ACC112 (cell line): ENCODE measurements around the gene IL1F10.

Experiments
- H2AFZ ChIP-seq: fragments of 200-600 bp; sonication (generic); one replicate; pipeline ENCODE4 v1.6.0; 2017; ENCODE audit warnings: antibody characterized with exemption, low read length; ENCODE audit not compliant: unreplicated experiment
- H3K27ac ChIP-seq: fragments of 200-600 bp; sonication (generic); 2 replicates; pipeline ENCODE4 v1.5.1; 2014; ENCODE audit warnings: low read depth, mild to moderate bottlenecking, antibody characterized with exemption, low read length, moderate library complexity
- H3K27me3 ChIP-seq: fragments of 200-600 bp; sonication (generic); 2 replicates; pipeline ENCODE4 v1.6.1; 2014; ENCODE audit warnings: mild to moderate bottlenecking, antibody characterized with exemption, low read length, moderate library complexity, mixed read lengths; ENCODE audit not compliant: insufficient read depth
- H3K36me3 ChIP-seq: fragments of 200-600 bp; sonication (generic); 2 replicates; pipeline ENCODE4 v1.6.1; 2016; ENCODE audit warnings: mild to moderate bottlenecking, antibody characterized with exemption, low read length, moderate library complexity, mixed read lengths; ENCODE audit not compliant: insufficient read depth
- H3K4me1 ChIP-seq: fragments of 200-600 bp; sonication (generic); one replicate; pipeline ENCODE4 v1.6.1; 2016; ENCODE audit warnings: low read length, mixed read lengths; ENCODE audit not compliant: insufficient read depth, unreplicated experiment, control insufficient read depth
- H3K4me3 ChIP-seq: fragments of 200-600 bp; sonication (generic); 2 replicates; pipeline ENCODE4 v1.5.1; 2014; ENCODE audit warnings: mild to moderate bottlenecking, low read depth, low read length
- H3K79me2 ChIP-seq: fragments of 200-600 bp; sonication (generic); one replicate; pipeline ENCODE4 v1.6.0; 2016; ENCODE audit warnings: low read length; ENCODE audit not compliant: control insufficient read depth, unreplicated experiment, insufficient read depth

Gene IL1F10

GRCh38 chr2:113069676-113070605 lies 2.2 kb downstream of the IL1F10 start:
- H3K4me3 ChIP-seq = no peak overlapping the region
- H3K27ac ChIP-seq = no peak overlapping the region
- no peak overlapping the region for H2AFZ ChIP-seq
- H3K4me1 ChIP-seq = peaks cover 6% of the 10 kb centered on the region
- no peaks in the 10 kb centered on the region for H3K79me2 ChIP-seq
- H3K36me3 ChIP-seq = no peaks in the 10 kb centered on the region
- H3K27me3 ChIP-seq = peaks cover 44% of the 10 kb centered on the region

GRCh38 chr2:113070606-113070975 lies 2.8 kb downstream of the IL1F10 start:
- Histone ChIP-seq H3K79me2 (no peaks in the 10 kb centered on the region), H3K4me3 (no peak overlapping the region), H3K27ac (no peak overlapping the region), H3K36me3 (no peaks in the 10 kb centered on the region), H3K27me3 (peaks cover 44% of the 10 kb centered on the region), H2AFZ (no peak overlapping the region), H3K4me1 (peaks cover 6% of the 10 kb centered on the region)

- no peaks in the 10 kb centered on the region for H3K79me2 ChIP-seq
- no peak overlapping the region for H3K27ac ChIP-seq
- peaks cover 6% of the 10 kb centered on the region for H3K4me1 ChIP-seq
- H2AFZ ChIP-seq = no peak overlapping the region
- peaks cover 41% of the 10 kb centered on the region for H3K27me3 ChIP-seq
- no peak overlapping the region for H3K4me3 ChIP-seq
- no peaks in the 10 kb centered on the region for H3K36me3 ChIP-seq
Observed at GRCh38 chr2:113072584-113072983, 4.8 kb downstream of the IL1F10 start.

GRCh38 chr2:113073325-113073834 lies 5.6 kb downstream of the IL1F10 start:
- Histone ChIP-seq H3K4me1 (peaks cover 12% of the 10 kb centered on the region), H3K4me3 (no peak overlapping the region), H3K27me3 (peaks cover 36% of the 10 kb centered on the region), H3K36me3 (no peaks in the 10 kb centered on the region), H3K79me2 (no peaks in the 10 kb centered on the region), H3K27ac (no peak overlapping the region), H2AFZ (no peak overlapping the region)

GRCh38 chr2:113075030-113075429 lies 7.3 kb downstream of the IL1F10 start:
- Histone ChIP-seq H3K4me1 (peaks cover 12% of the 10 kb centered on the region), H2AFZ (no peak overlapping the region), H3K4me3 (no peak overlapping the region), H3K27me3 (peaks cover 33% of the 10 kb centered on the region), H3K27ac (no peak overlapping the region), H3K36me3 (no peaks in the 10 kb centered on the region), H3K79me2 (no peaks in the 10 kb centered on the region)

GRCh38 chr2:113075600-113075999 lies 7.8 kb downstream of the IL1F10 start:
- H3K4me3 ChIP-seq = no peak overlapping the region
- peaks cover 33% of the 10 kb centered on the region for H3K27me3 ChIP-seq
- H3K79me2 ChIP-seq = no peaks in the 10 kb centered on the region
- no peak overlapping the region for H3K27ac ChIP-seq
- peaks cover 12% of the 10 kb centered on the region for H3K4me1 ChIP-seq
- no peaks in the 10 kb centered on the region for H3K36me3 ChIP-seq
- no peak overlapping the region for H2AFZ ChIP-seq

GRCh38 chr2:113076954-113077669 lies 9.3 kb downstream of the IL1F10 start:
- no peaks in the 10 kb centered on the region for H3K36me3 ChIP-seq
- H3K4me1 ChIP-seq = peaks cover 12% of the 10 kb centered on the region
- H3K79me2 ChIP-seq = no peaks in the 10 kb centered on the region
- peaks cover 38% of the 10 kb centered on the region for H3K27me3 ChIP-seq
- H3K4me3 ChIP-seq = no peak overlapping the region
- H2AFZ ChIP-seq = no peak overlapping the region
- H3K27ac ChIP-seq = no peak overlapping the region

GRCh38 chr2:113077921-113078320 lies 10.2 kb downstream of the IL1F10 start:
- H3K79me2 ChIP-seq = no peaks in the 10 kb centered on the region
- no peak overlapping the region for H3K4me3 ChIP-seq

GRCh38 chr2:113078350-113078839 lies 10.6 kb downstream of the IL1F10 start:
- H3K36me3 ChIP-seq = no peaks in the 10 kb centered on the region
- H3K4me3 ChIP-seq = no peak overlapping the region
- no peak overlapping the region for H3K27ac ChIP-seq
- H3K79me2 ChIP-seq = no peaks in the 10 kb centered on the region
- no peak overlapping the region for H2AFZ ChIP-seq
- H3K4me1 ChIP-seq = peaks cover 12% of the 10 kb centered on the region
- peaks cover 30% of the 10 kb centered on the region for H3K27me3 ChIP-seq

More at GRCh38 chr2:113077921-113078320, 10.2 kb downstream of the IL1F10 start:
- peaks cover 35% of the 10 kb centered on the region for H3K27me3 ChIP-seq
- no peak overlapping the region for H2AFZ ChIP-seq
- H3K27ac ChIP-seq = no peak overlapping the region
- H3K36me3 ChIP-seq = no peaks in the 10 kb centered on the region
- H3K4me1 ChIP-seq = peaks cover 12% of the 10 kb centered on the region

GRCh38 chr2:113079131-113079530 lies 11.4 kb downstream of the IL1F10 start:
- H3K4me3 ChIP-seq = no peak overlapping the region
- H3K36me3 ChIP-seq = no peaks in the 10 kb centered on the region
- H3K27ac ChIP-seq = no peak overlapping the region
- H3K4me1 ChIP-seq = peaks cover 12% of the 10 kb centered on the region
- peaks cover 30% of the 10 kb centered on the region for H3K27me3 ChIP-seq
- no peak overlapping the region for H2AFZ ChIP-seq
- H3K79me2 ChIP-seq = no peaks in the 10 kb centered on the region
